ENCODE measurements around the gene RTCA.

Gene RTCA

GRCh38 chr1:100304227-100304626 is 38.2 kb downstream of the RTCA start:
- H3K36me3 ChIP-seq (replicated peaks) = no peaks in the 10 kb centered on the region
- DNase-seq (ENCODE audit: low spot score in 2 of 2) = no peak
- in situ Hi-C loops (cut with MboI; ENCODE audit: low sequenced_read_pairs) = no loop called here
- no peak overlapping the region for H3K4me3 ChIP-seq
- H3K27me3 ChIP-seq (ENCODE audit: low read depth) = no peaks in the 10 kb centered on the region
- H3K9me3 ChIP-seq = no peaks in the 10 kb centered on the region
- no peaks in the 10 kb centered on the region; the same call in 1 of the 2 replicates for H3K4me1 ChIP-seq

- Histone ChIP-seq H3K4me3 (no peak overlapping the region), H3K27me3 (ENCODE audit: low read depth) (no peaks in the 10 kb centered on the region), H3K9me3 (no peaks in the 10 kb centered on the region), H3K36me3 (replicated peaks) (no peaks in the 10 kb centered on the region), H3K4me1 (no peaks in the 10 kb centered on the region; the same call in 1 of the 2 replicates)
- peak; percentile 28 to 72 for DNase-seq (ENCODE audit: low spot score in 2 of 2)
- in situ Hi-C loops (cut with MboI; ENCODE audit: low sequenced_read_pairs) = no loop called here
These were observed 38.9 kb downstream of the RTCA start for GRCh38 chr1:100304921-100305320.

GRCh38 chr1:100305954-100306353 is 39.9 kb downstream of the RTCA start:
- no peaks in the 10 kb centered on the region; the same call in 1 of the 2 replicates for H3K4me1 ChIP-seq
- H3K9me3 ChIP-seq = no peaks in the 10 kb centered on the region
- no peaks in the 10 kb centered on the region for H3K27me3 ChIP-seq (ENCODE audit: low read depth)
- DNase-seq (ENCODE audit: low spot score in 2 of 2) = no peak
- no peaks in the 10 kb centered on the region for H3K36me3 ChIP-seq (replicated peaks)
- in situ Hi-C loops (cut with MboI; ENCODE audit: low sequenced_read_pairs) = no loop called here
- H3K4me3 ChIP-seq = no peak overlapping the region

GRCh38 chr1:100306735-100307313 is 40.8 kb downstream of the RTCA start:
- Histone ChIP-seq H3K4me3 (no peak overlapping the region), H3K36me3 (replicated peaks) (no peaks in the 10 kb centered on the region), H3K9me3 (no peaks in the 10 kb centered on the region), H3K27me3 (ENCODE audit: low read depth) (no peaks in the 10 kb centered on the region), H3K4me1 (no peaks in the 10 kb centered on the region; the same call in 1 of the 2 replicates)
- in situ Hi-C loops (cut with MboI; ENCODE audit: low sequenced_read_pairs) = no loop called here
- no peak for DNase-seq (ENCODE audit: low spot score in 2 of 2)

- Histone ChIP-seq H3K9me3 (no peaks in the 10 kb centered on the region), H3K4me1 (no peaks in the 10 kb centered on the region; the same call in 1 of the 2 replicates), H3K4me3 (no peak overlapping the region), H3K36me3 (replicated peaks) (no peaks in the 10 kb centered on the region), H3K27me3 (ENCODE audit: low read depth) (no peaks in the 10 kb centered on the region)
- no peak for DNase-seq (ENCODE audit: low spot score in 2 of 2)
- in situ Hi-C loops (cut with MboI; ENCODE audit: low sequenced_read_pairs) = no loop called here
These were observed 42.8 kb downstream of the RTCA start for GRCh38 chr1:100308777-100309176.

- Histone ChIP-seq H3K9me3 (no peaks in the 10 kb centered on the region), H3K4me3 (no peak overlapping the region), H3K27me3 (ENCODE audit: low read depth) (no peaks in the 10 kb centered on the region), H3K36me3 (replicated peaks) (no peaks in the 10 kb centered on the region), H3K4me1 (no peaks in the 10 kb centered on the region; the same call in 1 of the 2 replicates)
- in situ Hi-C loops (cut with MboI; ENCODE audit: low sequenced_read_pairs) = no loop called here
- DNase-seq (ENCODE audit: low spot score in 2 of 2) = no peak
These were observed 43.8 kb downstream of the RTCA start for GRCh38 chr1:100309863-100310262.

GRCh38 chr1:100313382-100313781 is 47.4 kb downstream of the RTCA start:
- H3K36me3 ChIP-seq (replicated peaks) = no peaks in the 10 kb centered on the region
- no peaks in the 10 kb centered on the region for H3K27me3 ChIP-seq (ENCODE audit: low read depth)
- no peak for DNase-seq (ENCODE audit: low spot score in 2 of 2)
- no peaks in the 10 kb centered on the region; the same call in 1 of the 2 replicates for H3K9me3 ChIP-seq
- no peak overlapping the region for H3K4me3 ChIP-seq
- no peaks in the 10 kb centered on the region for H3K4me1 ChIP-seq
- in situ Hi-C loops (cut with MboI; ENCODE audit: low sequenced_read_pairs) = no loop called here

GRCh38 chr1:100316622-100317021 is 50.6 kb downstream of the RTCA start:
- Histone ChIP-seq H3K9me3 (no peaks in the 10 kb centered on the region; the same call in 1 of the 2 replicates), H3K27me3 (ENCODE audit: low read depth) (no peaks in the 10 kb centered on the region), H3K4me1 (no peaks in the 10 kb centered on the region), H3K4me3 (no peak overlapping the region), H3K36me3 (replicated peaks) (no peaks in the 10 kb centered on the region)
- in situ Hi-C loops (cut with MboI; ENCODE audit: low sequenced_read_pairs) = no loop called here
- no peak for DNase-seq (ENCODE audit: low spot score in 2 of 2)

GRCh38 chr1:100320311-100321099 is 54.5 kb downstream of the RTCA start:
- no peak for DNase-seq (ENCODE audit: low spot score in 2 of 2)
- Histone ChIP-seq H3K4me3 (no peak overlapping the region), H3K4me1 (peaks cover 21% of the 10 kb centered on the region), H3K27me3 (ENCODE audit: low read depth) (no peaks in the 10 kb centered on the region), H3K36me3 (replicated peaks) (no peaks in the 10 kb centered on the region), H3K9me3 (no peaks in the 10 kb centered on the region; the same call in 1 of the 2 replicates)
- in situ Hi-C loops (cut with MboI; ENCODE audit: low sequenced_read_pairs) = no loop called here

- DNase-seq (ENCODE audit: low spot score in 2 of 2) = no peak
- H3K4me1 ChIP-seq = peaks cover 22% of the 10 kb centered on the region
- in situ Hi-C loops (cut with MboI; ENCODE audit: low sequenced_read_pairs) = no loop called here
- no peaks in the 10 kb centered on the region for H3K9me3 ChIP-seq
- no peak overlapping the region for H3K4me3 ChIP-seq
- H3K27me3 ChIP-seq (ENCODE audit: low read depth) = no peaks in the 10 kb centered on the region
- H3K36me3 ChIP-seq (replicated peaks) = no peaks in the 10 kb centered on the region
These were observed 55.1 kb downstream of the RTCA start for GRCh38 chr1:100321100-100321493.

GRCh38 chr1:100321506-100321905 is 55.5 kb downstream of the RTCA start:
- Histone ChIP-seq H3K4me3 (no peak overlapping the region), H3K36me3 (replicated peaks) (no peaks in the 10 kb centered on the region), H3K4me1 (peaks cover 22% of the 10 kb centered on the region), H3K27me3 (ENCODE audit: low read depth) (peaks cover under 1% of the 10 kb centered on the region; the same call in 1 of the 2 replicates), H3K9me3 (no peaks in the 10 kb centered on the region)
- in situ Hi-C loops (cut with MboI; ENCODE audit: low sequenced_read_pairs) = no loop called here
- DNase-seq (ENCODE audit: low spot score in 2 of 2) = no peak

- H3K4me3 ChIP-seq = no peak overlapping the region
- no peaks in the 10 kb centered on the region for H3K9me3 ChIP-seq
- H3K27me3 ChIP-seq (ENCODE audit: low read depth) = peaks cover 5% of the 10 kb centered on the region; the same call in 1 of the 2 replicates
- H3K4me1 ChIP-seq = peaks cover 22% of the 10 kb centered on the region
- no peaks in the 10 kb centered on the region for H3K36me3 ChIP-seq (replicated peaks)
- in situ Hi-C loops (cut with MboI; ENCODE audit: low sequenced_read_pairs) = no loop called here
- DNase-seq (ENCODE audit: low spot score in 2 of 2) = peak; percentile 22 to 55
These were observed 56.6 kb downstream of the RTCA start for GRCh38 chr1:100322436-100323211.

- H3K4me1 ChIP-seq = peaks cover 22% of the 10 kb centered on the region
- H3K36me3 ChIP-seq (replicated peaks) = no peaks in the 10 kb centered on the region
- H3K9me3 ChIP-seq = no peaks in the 10 kb centered on the region
- H3K4me3 ChIP-seq = no peak overlapping the region
- DNase-seq (ENCODE audit: low spot score in 2 of 2) = peak in 1 of 2 experiments; percentile 30
- in situ Hi-C loops (cut with MboI; ENCODE audit: low sequenced_read_pairs) = no loop called here
- peaks cover 5% of the 10 kb centered on the region; the same call in 1 of the 2 replicates for H3K27me3 ChIP-seq (ENCODE audit: low read depth)
These were observed 57.5 kb downstream of the RTCA start for GRCh38 chr1:100323419-100324106.

Data from HAP-1 (cell line).